HG02588 (cell line): ENCODE results near the gene TNS2.
A peak's percentile ranks its signal among the peaks of the same experiment; 100 is the strongest.
"Not testable (repeated sequence)": the region's sequence is repeated elsewhere in the genome, so short reads cannot be mapped to it uniquely, and the experiment has no call there.

Source experiments
- ATAC-seq: cut with Tn5 transposase; IDR thresholded peaks from one replicate; pipeline ENCODE4 v1.9.1; 2021; ENCODE audit warnings: mild to moderate bottlenecking, moderate library complexity; ENCODE audit not compliant: unreplicated experiment

TNS2 gene

GRCh38 chr12:53049571-53050318, at the start of gene TNS2:
Gene TNS2, plus strand, starts transcription at chr12:53050065. Its CDS starts 121 bp downstream, at chr12:53050186.
- no peak for ATAC-seq

- no peak for ATAC-seq
These were observed 45.7 kb upstream of the TNS2 start for GRCh38 chr12:53004178-53004577.

GRCh38 chr12:53004582-53004981, 45.3 kb upstream of the TNS2 start:
- no peak for ATAC-seq

GRCh38 chr12:53005215-53005985, 44.5 kb upstream of the TNS2 start:
- no peak for ATAC-seq

GRCh38 chr12:53005986-53006809, 43.7 kb upstream of the TNS2 start, which contains the start of gene EIF4B:
Gene EIF4B, plus strand, starts transcription at chr12:53006456. Its CDS starts 28 bp downstream, at chr12:53006484.
- ATAC-seq, result peak; percentile 90

- ATAC-seq, result no peak
These were observed 43.0 kb upstream of the TNS2 start for GRCh38 chr12:53006810-53007309.

- no peak for ATAC-seq
These were observed 42.5 kb upstream of the TNS2 start for GRCh38 chr12:53007343-53007742.

GRCh38 chr12:53008760-53009159, 41.1 kb upstream of the TNS2 start:
- ATAC-seq, result not testable (repeated sequence)

- no peak for ATAC-seq
These were observed 38.9 kb upstream of the TNS2 start for GRCh38 chr12:53010955-53011354.

GRCh38 chr12:53011889-53012288, 38.0 kb upstream of the TNS2 start:
- ATAC-seq, result no peak

GRCh38 chr12:53012928-53013327, 36.9 kb upstream of the TNS2 start:
- ATAC-seq, result no peak

GRCh38 chr12:53014709-53015108, 35.2 kb upstream of the TNS2 start:
- ATAC-seq, result no peak

GRCh38 chr12:53025250-53025649, 24.6 kb upstream of the TNS2 start:
- ATAC-seq, result no peak

- not testable (repeated sequence) for ATAC-seq
These were observed 22.9 kb upstream of the TNS2 start for GRCh38 chr12:53027014-53027413.

GRCh38 chr12:53031616-53032015, 18.2 kb upstream of the TNS2 start:
- ATAC-seq, result no peak

GRCh38 chr12:53033832-53034231, 16.0 kb upstream of the TNS2 start:
- not testable (repeated sequence) for ATAC-seq

- no peak for ATAC-seq
These were observed 15.4 kb upstream of the TNS2 start for GRCh38 chr12:53034459-53034858.

- ATAC-seq, result no peak
These were observed 13.1 kb upstream of the TNS2 start for GRCh38 chr12:53036802-53037201.

- ATAC-seq, result no peak
These were observed 10.0 kb upstream of the TNS2 start for GRCh38 chr12:53039851-53040250.

- ATAC-seq, result no peak
These were observed 7.0 kb upstream of the TNS2 start for GRCh38 chr12:53042607-53043454.
